GM20431 (cell line): ENCODE results near the gene FANCG.

Experiments used
- in situ Hi-C: fragments of 300-500 bp; cut with MseI, MboI; formaldehyde crosslinking; loops from one replicate; pipeline ENCODE4 v1.15.0; 2020; ENCODE audit warnings: low sequenced_read_pairs; ENCODE audit not compliant: unreplicated experiment

Gene FANCG

GRCh38 chr9:35104586-35104985 is 24.8 kb upstream of the FANCG start:
- in situ Hi-C loops: no loop called here

DNA sequence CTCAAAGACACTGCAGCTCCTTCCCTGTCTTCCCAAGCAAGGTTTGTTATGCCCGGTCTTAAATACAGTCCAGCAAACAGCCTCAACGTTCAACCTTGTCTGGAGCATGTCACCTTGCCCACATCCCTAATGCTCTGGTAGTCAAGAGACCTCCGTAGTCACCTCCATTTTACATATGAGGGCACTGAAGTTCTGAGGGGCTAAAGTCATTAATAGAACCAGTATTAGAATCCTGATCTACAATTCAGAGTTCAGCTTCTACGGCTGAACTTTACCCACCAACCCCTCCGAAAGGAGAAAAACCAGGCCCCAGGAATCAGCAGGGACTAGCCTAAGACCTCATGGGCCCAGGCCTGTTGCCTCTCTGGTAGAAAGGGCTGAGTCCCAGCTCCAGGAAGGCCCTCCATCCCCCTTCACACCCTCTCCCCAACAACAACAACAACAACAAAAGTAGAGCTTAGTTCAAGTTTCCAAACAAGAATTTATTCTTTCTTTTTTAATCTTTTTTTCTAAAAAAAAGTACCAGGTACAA is 24.0 kb upstream of the FANCG start:
- in situ Hi-C loops: no loop called here

- in situ Hi-C loops: no loop called here
Observed at GRCh38 chr9:35102769-35103659, 23.3 kb upstream of the FANCG start, which contains the start of gene STOML2. Gene STOML2, minus strand, starts transcription at chr9:35103131. Its CDS starts 37 bp downstream, at chr9:35103094.

GRCh38 chr9:35102465-35102768 is 22.7 kb upstream of the FANCG start:
- in situ Hi-C loops: no loop called here

DNA sequence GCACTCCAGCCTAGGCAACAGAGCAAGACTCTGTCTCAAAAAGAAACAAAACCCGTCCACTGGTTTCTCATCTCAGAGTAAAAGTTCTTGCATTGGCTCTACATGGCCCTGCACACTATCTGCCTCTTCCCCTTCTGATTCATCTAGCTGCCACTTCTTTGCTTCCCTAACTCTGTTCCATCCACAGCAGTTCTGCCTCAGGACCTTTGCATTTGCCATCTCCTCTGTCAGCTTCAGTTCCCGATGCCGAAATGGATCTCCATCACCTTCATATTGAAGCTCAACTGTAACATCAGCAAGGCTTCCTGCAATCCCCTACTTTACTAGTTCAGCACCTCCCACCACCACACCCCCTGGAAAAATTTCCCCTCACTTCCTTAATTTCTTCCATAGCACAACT is 17.8 kb upstream of the FANCG start:
- in situ Hi-C loops: no loop called here

GRCh38 chr9:35096035-35096849 is 16.5 kb upstream of the FANCG start, which contains the start of gene PIGO:
Gene PIGO, minus strand, starts transcription at chr9:35096591. Its CDS starts 1,026 bp downstream, at chr9:35095565.
- in situ Hi-C loops: no loop called here

DNA sequence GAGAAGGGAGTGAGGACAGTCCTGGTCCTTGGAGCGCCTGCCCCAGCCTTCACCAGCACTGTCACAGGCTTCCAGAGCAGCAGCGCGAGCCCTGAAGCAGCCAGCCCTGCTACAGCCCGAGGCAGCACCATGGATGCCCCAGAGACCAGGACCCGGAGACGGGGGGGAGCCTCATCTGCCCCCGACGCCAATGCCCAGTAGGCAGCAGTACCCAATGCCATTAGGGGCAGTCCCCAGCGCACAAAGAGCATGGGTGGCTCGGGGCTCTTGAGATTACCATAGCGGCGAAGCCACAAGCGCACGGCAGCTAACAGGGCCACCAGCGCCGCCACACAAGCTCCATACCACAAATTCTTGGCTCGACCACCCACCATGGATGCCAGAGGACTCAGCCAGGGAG is 11.8 kb upstream of the FANCG start:
- in situ Hi-C loops: no loop called here

- in situ Hi-C loops: no loop called here
Observed at GRCh38 chr9:35089434-35089833, 9.7 kb upstream of the FANCG start.

DNA sequence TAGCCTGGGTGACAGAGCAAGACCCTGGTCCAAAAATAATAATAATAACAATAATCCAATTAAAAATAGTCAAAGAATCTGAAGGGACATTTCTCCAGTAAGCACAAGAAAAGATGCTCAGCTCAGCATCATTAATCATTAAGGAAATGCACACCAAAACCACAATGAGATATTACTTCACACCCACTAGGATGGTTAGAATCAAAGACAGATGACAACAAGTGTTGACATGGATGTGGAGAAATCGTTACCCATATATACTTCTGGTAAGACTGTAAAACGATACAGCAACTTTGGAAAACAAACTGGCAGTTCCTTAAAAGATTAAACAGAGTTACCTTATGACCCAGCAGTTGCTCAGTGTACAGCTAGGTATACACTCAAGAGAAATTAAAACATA is 5.3 kb upstream of the FANCG start:
- in situ Hi-C loops: no loop called here

GRCh38 chr9:35079041-35079425 is 709 bp downstream of the FANCG start:
- in situ Hi-C loops: no loop called here

DNA sequence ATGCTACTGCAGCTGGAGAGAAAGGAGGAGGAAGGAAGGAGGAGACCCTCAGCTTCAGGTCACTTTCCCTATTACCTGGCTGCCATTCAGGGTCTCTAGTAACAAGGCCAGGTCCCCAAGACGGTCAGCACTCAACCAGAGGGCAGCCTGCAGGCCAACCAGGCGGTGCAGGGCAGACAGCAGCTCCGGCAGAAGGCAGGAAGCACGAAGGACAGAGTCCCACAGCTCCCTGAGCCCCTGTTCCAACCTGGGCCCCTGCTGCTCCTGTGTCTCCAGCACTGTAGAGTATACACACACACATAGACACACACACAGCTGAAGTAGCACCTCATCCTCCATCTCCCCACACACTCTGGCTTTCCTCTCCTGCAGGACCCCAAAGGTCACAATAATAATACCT is 1.7 kb downstream of the FANCG start:
- in situ Hi-C loops: no loop called here

DNA sequence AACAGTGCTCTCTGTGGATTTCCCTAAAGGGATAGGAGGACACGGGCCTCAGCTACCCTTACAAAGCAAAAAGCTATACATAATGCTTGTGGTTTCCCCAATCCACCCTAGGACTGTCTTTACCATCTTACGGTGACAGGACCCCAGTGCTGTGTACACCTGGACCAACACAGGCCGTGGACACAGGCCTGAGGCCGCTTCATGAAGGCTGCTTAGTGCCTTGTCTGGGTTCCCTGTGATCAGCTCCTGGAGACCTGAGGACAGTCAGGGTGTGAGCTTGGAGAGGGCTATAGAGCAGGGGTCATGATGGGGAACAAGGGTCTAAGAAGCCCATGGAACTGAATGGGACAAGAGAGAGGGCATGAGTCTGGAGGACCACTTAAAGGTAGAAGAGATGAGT is 2.9 kb downstream of the FANCG start:
- in situ Hi-C loops: no loop called here

DNA sequence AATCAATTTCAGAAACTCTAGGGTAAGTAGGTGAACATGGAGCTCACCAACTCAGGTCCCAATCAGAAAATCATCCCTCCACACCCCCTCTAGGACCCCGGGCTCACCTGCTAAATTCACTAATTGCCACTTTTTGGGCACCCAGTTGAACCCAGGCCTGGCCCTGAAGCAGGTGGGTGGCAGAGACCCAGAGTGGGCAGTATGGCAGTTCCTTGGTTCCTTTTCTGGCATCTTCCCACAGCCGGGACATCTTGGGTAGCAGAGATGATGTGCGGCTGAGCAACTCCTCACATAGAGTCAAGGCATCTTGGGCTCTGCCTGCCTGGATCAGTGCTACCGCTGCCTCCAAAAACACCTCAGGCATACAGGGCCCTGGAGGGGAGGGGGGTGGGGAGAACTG is 4.4 kb downstream of the FANCG start:
- in situ Hi-C loops: no loop called here

GRCh38 chr9:35074791-35075190 is 5.0 kb downstream of the FANCG start:
- in situ Hi-C loops: no loop called here

DNA sequence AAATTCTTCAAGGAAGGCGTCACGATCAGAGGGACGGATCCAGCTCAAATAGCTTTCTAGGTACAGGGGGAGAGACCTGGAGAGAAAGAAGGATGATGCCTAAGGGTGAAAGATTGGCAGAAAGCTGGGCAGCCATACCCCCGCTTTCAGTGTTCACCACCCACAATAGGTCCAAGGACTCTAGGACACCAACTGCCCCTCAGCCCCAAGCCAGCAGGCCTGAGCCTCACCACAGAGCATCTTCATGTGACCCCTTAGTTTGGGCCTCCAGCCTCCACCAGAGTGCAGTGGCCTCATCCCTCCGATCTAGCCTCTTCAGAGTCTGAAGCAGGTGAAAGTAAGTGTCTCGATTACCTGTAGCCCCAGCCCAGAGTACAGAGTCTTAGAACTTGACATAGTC is 5.6 kb downstream of the FANCG start:
- in situ Hi-C loops: no loop called here

GRCh38 chr9:35073279-35073612 is 6.5 kb downstream of the FANCG start:
- in situ Hi-C loops: no loop called here

DNA sequence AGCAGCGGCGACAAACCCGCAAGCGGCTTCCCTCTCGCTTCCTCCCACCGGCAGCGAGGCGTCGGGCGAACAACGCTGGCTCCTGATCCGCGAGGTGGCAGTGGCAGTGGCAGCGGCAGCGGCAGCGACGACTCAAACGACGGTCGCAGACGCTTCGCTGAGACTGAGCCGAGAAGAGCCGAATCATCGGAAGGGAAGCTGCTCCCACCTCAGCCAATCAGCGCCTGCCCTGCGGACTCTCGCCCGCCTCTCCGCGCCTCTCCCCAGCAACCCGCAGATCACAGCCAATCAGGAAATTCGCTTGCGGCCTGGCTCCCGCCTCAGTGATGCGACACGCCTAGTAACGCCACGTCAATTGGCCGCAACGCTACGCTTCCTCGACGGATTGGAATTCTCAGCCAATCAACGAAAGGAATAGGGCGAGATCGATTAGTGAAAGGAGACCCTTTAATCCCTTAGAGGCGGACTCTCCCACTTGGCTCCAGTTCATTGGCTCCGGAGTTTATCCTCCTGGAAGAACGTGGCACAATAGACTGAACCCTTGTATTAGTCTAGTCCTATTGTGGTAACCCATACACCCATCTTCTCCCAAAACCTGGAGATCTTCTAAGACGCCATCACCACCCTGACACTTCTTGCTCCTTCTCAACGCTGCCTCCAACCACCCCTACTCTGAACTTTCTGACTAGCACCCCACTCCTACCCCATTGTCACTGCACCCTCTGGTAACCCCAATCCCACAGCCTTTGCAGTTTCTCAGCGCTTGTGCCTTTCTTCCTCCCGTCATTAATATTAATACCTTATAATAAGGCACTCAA is 7.1 kb downstream of the FANCG start, which contains the start of gene VCP:
Gene VCP, minus strand, starts transcription at position 165 of the 818 bp plus-strand sequence. CDS start 272 bp downstream, outside the sequence.
- in situ Hi-C loops: no loop called here

DNA sequence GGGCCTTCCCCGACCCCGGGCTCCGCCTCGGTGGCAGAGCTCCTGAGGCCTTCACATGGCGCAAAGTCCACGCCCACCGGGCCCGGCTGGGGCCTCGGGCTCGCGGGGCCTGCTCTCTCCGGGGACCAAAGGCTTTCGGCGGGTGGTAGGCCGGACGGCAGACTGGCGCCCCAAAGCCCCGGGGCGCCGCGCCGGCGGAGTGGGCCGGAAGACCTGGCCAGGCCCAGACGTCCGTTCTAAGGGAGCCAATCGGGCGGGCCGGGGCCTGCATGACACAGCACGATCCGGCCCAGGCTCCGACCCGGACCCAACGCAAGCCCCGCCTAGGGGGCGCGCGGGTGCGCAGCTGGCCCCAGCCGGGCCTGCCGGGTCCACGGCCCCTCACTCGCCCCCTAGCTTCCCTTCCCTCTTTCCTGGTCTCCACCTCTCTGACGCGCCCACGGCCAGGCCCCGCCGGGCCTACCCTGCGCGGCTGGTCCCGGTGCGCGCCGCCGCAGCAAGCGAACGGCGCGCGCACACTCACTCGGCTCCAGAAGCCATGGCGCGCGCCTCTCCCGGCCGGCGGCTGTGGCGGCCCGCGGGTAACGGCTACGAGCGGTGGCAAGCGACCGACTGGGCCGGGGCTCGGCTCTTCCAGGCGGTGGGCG is 7.8 kb downstream of the FANCG start:
- in situ Hi-C loops: no loop called here
